Subcutaneous abdominal adipose tissue (tissue), 5 donors: ENCODE measurements around the gene CCDC77.
"Not testable (repeated sequence)": the region's sequence is repeated elsewhere in the genome, so short reads cannot be mapped to it uniquely, and the experiment has no call there.

Experiments
- H3K27ac ChIP-seq: one replicate; pipeline ENCODE4 v1.7.0; 2013; ENCODE audit warnings: low read depth, mild to moderate bottlenecking, inconsistent platforms, low read length, moderate library complexity
- H3K27me3 ChIP-seq, 5 donors: one replicate each; pipeline ENCODE4 v1.7.0; 2013; ENCODE audit warnings: low read length in 5 of 5, inconsistent platforms in 1 of 5; ENCODE audit not compliant: control insufficient read depth in 5 of 5, insufficient read depth in 4 of 5
- H3K36me3 ChIP-seq, 5 donors: one replicate each; pipeline ENCODE4 v1.7.0; 2013; ENCODE audit warnings: low read length in 5 of 5; ENCODE audit not compliant: control insufficient read depth in 5 of 5, insufficient read depth in 5 of 5
- H3K4me1 ChIP-seq, 5 donors: one replicate each; pipeline ENCODE4 v1.7.0; 2013; ENCODE audit warnings: low read length in 5 of 5, mild to moderate bottlenecking in 3 of 5, moderate library complexity in 1 of 5; ENCODE audit not compliant: control insufficient read depth in 5 of 5, insufficient read depth in 5 of 5
- H3K4me3 ChIP-seq, 5 donors: one replicate each; pipeline ENCODE4 v1.7.0; 2013; ENCODE audit warnings: low read length in 5 of 5, low read depth in 1 of 5
- H3K9ac ChIP-seq, 5 donors: one replicate each; pipeline ENCODE4 v1.7.0; 2013; ENCODE audit warnings: low read length in 5 of 5, mild to moderate bottlenecking in 4 of 5, moderate library complexity in 3 of 5
- H3K9me3 ChIP-seq, 5 donors: one replicate each; pipeline ENCODE4 v1.7.0; 2013; ENCODE audit warnings: low read length in 5 of 5; ENCODE audit not compliant: control insufficient read depth in 5 of 5
- donor health status: healthy.
- donor health status: healthy.
- donor health status: healthy.
- donor health status: healthy.
- donor health status: healthy.

Gene CCDC77

DNA sequence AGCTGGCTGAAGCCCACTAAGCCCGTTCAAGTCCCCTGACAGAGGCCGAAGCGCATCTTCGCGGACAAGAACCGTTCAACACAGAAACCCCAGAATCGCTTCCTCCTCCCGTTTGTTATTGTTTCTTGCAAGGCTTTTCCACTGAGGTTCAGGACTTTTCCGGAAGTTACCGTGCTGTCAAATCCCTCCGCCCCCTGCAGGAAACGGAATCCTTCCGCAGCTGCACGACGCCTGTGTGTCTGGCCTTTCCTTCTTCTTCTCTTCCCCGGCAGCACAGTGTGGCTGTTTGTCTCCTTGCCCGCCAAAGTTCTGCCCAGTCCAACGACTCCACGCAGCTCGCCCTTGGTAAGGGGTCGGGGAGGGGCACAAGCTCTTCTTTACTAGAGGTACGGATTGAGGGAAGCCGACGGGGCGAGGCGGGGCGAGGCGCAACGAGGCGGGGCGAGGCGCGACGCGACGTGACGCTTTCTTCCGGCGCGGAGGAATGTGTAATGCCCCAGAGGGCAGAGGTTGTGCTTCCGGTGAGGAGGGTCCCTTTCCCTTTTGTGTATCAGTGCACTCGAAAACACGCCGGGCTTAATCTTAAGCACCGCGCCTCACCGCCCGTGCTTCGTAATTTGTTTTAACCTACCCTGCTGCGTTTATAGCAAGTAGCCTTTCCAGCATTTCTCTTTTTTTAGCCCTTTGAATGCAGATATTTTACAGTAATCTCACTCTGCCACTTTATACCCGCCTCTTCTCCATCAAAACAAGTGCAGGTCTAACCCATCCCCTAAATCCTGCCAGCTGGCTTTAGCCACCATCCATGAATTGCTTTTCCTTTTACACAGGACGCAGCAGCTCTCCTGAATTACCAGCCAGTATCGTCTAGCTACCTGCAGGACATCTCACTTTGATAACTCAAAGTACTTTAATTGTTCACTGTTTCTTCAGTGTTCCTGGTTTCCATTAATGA, 12.0 kb upstream of the CCDC77 start, which contains the start of gene KDM5A:
TSS of gene KDM5A (minus strand) at position 179 of the 955 bp plus-strand sequence. CDS start 229 bp downstream, outside the sequence.
- Histone ChIP-seq H3K9me3 (no peaks in the 10 kb centered on the region), H3K4me1 (peaks cover 0 to 40% (median 39%) of the 10 kb centered on the region in 5 donors), H3K27ac (peak within 1 kb of the TSS; percentile 98), H3K4me3 (peak within 1 kb of the TSS; percentile 93 to 99 (median 94)), H3K9ac (peak within 1 kb of the TSS; percentile 86 to 99 (median 95)), H3K27me3 (no peaks in the 10 kb centered on the region), H3K36me3 (peaks cover 0 to 4% (median 2%) of the 10 kb centered on the region in 5 donors)

DNA sequence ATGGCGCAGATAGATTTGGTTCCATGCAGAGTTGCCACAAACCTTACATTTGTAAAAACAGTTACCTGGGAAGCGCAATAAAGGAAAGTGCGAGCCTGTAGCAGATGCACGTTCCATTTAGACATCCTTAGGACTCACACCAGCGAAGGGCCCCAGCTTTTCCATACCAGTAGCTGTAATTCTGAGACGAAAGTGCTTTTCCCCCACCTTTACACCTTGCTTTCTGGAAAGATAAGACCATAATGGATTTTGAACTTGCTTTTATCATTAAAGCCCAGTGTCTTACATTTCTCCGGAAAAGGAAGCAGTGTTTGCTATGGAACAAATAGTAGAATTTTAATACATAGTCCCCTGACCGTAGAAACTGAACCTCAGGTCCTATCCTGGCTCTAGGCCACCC, 616 bp upstream of the CCDC77 start:
- Histone ChIP-seq H3K9ac (peak overlapping the region in 3 of 5 donors; percentile 31 to 89 (median 69)), H3K27ac (no peak overlapping the region), H3K27me3 (no peaks in the 10 kb centered on the region)

DNA sequence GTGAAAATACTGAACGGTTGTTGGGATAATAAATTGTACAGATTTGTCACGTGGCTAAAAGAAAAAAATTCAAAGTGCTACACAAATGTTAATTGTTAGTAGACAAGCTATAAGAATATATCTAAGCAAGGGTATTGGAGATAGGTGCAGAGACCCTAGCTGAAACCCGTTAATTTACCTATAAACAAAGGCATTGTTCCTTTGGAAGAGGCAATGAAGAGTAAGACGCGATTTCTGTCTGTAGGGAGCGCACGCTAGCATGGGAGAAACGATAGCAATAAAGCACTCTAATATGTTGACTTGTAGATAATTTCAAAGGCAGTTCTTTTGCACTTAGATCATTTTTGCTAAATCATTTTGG, 565 bp downstream of the CCDC77 start:
- Histone ChIP-seq H3K9me3 (no peaks in the 10 kb centered on the region), H3K4me1 (peaks cover 0 to 19% (median 17%) of the 10 kb centered on the region in 5 donors), H3K27ac (peak overlapping the region; percentile 67), H3K27me3 (no peaks in the 10 kb centered on the region), H3K4me3 (peak overlapping the region; percentile 83 to 100 (median 98)), H3K36me3 (no peaks in the 10 kb centered on the region), H3K9ac (peak overlapping the region; percentile 69 to 91 (median 89))

More for the DNA sequence above, 616 bp upstream of the CCDC77 start:
- H3K36me3 ChIP-seq: no peaks in the 10 kb centered on the region
- H3K4me3 ChIP-seq: peak overlapping the region; percentile 68 to 99 (median 87)
- H3K4me1 ChIP-seq: peaks cover 0 to 18% (median 16%) of the 10 kb centered on the region in 5 donors
- no peaks in the 10 kb centered on the region for H3K9me3 ChIP-seq

DNA sequence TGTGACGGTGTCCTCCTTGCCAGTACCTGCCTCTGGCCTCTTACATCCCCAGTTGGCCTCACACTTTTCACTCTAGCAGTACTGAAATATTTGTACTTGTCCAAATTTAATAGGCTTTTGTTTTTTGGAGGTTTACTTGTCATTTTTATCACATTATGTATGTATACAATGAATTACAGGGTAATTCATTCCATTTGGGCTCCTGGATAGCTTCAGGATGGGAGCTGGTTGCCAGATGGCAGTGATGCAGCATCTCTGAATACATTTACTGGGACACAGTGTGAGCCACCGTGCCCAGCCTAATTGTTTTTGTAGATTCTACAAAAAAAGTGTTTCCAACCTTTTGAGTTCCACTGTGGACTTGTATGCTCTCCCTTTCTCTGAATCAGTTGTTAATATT, 13.4 kb downstream of the CCDC77 start:
- Histone ChIP-seq H3K9me3 (no peaks in the 10 kb centered on the region), H3K4me1 (no peaks in the 10 kb centered on the region), H3K4me3 (no peak overlapping the region), H3K9ac (no peak overlapping the region), H3K36me3 (peaks cover 7 to 53% (median 27%) of the 10 kb centered on the region in 5 donors), H3K27me3 (no peaks in the 10 kb centered on the region), H3K27ac (no peak overlapping the region)

DNA sequence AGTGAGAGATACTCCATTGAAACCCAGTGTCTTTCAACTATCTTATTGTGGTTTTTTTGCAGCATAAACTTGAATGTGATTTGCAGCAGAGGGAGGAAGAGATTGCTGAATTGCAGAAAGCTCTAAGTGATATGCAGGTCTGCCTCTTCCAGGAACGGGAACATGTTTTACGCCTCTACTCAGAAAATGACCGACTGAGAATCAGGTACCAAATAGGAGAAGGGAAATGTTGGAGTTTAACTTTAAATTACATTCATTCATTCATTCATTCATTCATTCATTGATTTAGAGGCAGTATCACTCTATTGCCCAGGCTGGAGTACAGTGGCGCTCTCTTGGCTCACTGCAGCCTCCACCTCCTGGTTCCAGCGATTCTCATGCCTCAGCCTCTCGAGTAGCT, 17.0 kb downstream of the CCDC77 start:
- no peak overlapping the region for H3K9ac ChIP-seq
- H3K27me3 ChIP-seq: no peaks in the 10 kb centered on the region
- H3K27ac ChIP-seq: no peak overlapping the region
- no peaks in the 10 kb centered on the region for H3K4me1 ChIP-seq
- peaks cover 3 to 45% (median 17%) of the 10 kb centered on the region in 5 donors for H3K36me3 ChIP-seq
- H3K4me3 ChIP-seq: no peak overlapping the region
- no peaks in the 10 kb centered on the region for H3K9me3 ChIP-seq

DNA sequence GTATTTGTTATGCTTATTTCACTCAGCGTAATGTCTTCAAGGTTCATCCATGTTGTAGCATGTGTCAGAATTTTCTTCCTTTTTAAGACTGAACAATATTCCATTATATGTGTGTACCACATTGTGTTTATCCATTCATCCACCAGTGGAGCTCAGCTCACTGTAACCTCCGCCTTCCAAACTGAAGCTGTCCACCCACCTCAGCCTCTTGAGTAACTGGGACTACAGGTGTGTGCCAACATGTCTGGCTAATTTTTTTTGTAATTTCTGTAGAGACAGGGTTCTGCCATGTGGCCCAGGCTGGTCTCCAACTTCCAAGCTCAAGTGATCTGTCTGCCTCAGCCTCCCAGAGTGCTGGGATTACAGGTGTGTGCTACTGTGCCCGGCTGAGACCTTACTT, 21.1 kb downstream of the CCDC77 start:
- Histone ChIP-seq H3K9me3 (no peaks in the 10 kb centered on the region), H3K27ac (no peak overlapping the region), H3K27me3 (no peaks in the 10 kb centered on the region), H3K9ac (no peak overlapping the region), H3K4me1 (no peaks in the 10 kb centered on the region), H3K4me3 (no peak overlapping the region), H3K36me3 (peaks cover 3 to 41% (median 17%) of the 10 kb centered on the region in 5 donors)

DNA sequence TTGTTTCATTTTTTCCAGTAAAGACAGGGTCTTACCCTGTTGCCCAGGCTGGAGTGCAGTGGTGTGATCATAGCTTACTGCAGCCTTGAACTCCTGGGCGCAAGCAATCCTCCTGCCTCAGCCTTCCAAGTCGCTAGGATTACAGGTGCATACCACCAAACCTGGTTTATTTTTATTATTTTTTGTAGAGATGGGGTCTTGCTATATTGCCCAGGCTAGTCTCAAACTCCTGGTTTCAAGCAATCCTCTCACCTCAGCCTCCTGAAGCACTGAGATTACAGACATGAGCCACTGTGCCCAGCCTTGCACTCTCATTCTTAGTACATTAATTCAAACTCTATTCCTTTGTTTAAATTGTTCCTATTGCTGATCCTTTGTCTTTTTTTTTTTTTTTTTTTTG, 34.3 kb downstream of the CCDC77 start:
- not testable (repeated sequence) for H3K9me3 ChIP-seq, H3K9ac ChIP-seq, H3K27me3 ChIP-seq, H3K27ac ChIP-seq, H3K4me1 ChIP-seq, H3K4me3 ChIP-seq
- peaks cover 26 to 58% (median 35%) of the 10 kb centered on the region in 5 donors for H3K36me3 ChIP-seq

DNA sequence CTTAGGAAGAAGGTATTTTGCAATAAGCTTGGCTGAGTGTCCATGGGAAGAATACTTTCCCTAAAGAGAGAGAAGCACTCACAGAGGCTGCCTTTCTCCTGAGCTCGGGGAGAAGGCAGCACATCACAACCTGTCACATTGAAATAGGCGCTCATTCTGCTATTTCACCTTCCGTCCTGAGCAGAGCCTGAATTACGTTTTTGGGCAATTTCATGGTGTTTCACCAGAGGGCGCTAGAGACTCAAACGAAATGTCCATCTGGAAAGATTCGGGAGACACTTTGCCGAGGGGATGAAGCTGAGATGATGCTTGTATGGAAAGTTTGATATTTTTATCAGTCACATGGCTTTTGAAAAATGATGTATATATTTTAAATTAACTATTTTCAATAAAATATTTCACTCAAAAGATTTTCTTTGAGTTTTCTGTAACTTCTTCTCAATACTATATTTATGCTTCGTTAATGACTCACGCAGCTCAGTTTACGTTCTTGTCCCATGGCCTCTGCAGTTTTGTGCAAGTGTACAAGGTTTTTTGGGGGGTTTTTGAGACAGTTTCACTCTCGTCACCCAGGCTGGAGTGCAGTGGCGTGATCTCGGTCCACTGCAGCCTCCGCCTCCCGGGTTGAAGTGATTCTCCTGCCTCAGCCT, 40.9 kb downstream of the CCDC77 start:
- no peak overlapping the region for H3K4me3 ChIP-seq
- H3K36me3 ChIP-seq: peaks cover 0 to 24% (median 8%) of the 10 kb centered on the region in 5 donors
- H3K9ac ChIP-seq: no peak overlapping the region
- H3K4me1 ChIP-seq: no peaks in the 10 kb centered on the region
- H3K27ac ChIP-seq: no peak overlapping the region
- no peaks in the 10 kb centered on the region for H3K9me3 ChIP-seq
- no peaks in the 10 kb centered on the region for H3K27me3 ChIP-seq

DNA sequence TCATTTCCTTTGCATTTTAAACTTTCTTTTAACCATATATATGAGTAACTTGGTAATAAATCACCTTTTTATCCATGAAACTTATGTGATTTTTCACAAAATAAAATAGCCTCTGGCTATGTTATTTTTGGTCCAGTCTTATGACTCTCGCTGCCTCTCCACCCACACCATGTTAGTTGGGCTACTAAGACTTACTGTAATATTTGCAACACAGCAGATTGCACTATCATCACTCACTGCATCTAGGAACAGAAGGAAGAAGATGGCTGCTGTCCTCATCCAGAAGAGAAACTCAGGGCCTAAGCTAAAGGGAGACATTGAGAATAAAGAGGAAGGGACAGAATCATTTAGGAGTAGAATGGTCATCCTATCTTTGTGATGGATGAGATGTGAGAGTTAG, 45.7 kb downstream of the CCDC77 start:
- peaks cover 0 to 6% (median 3%) of the 10 kb centered on the region in 5 donors for H3K27me3 ChIP-seq
- H3K4me1 ChIP-seq: no peaks in the 10 kb centered on the region
- no peaks in the 10 kb centered on the region for H3K9me3 ChIP-seq
- H3K4me3 ChIP-seq: no peak overlapping the region
- no peaks in the 10 kb centered on the region for H3K36me3 ChIP-seq
- H3K9ac ChIP-seq: no peak overlapping the region
- H3K27ac ChIP-seq: no peak overlapping the region

DNA sequence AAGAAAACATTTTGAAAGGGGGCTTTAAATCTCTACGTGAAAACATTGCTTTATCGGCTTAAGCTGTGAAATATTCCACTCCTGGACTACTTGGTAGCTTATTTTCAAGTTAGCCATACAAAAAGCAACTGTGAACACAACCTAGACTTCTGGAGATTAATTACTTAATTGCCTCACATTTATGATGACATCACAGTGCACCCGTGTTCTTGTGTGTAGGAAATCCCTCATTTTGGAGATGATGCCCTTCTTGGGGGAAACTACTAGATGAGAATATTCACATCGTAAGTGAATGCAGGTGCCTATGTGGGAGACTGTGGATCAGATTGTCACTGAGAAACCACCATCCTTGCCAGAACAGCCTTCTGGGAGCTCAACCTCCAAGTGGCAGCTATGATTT, 47.8 kb downstream of the CCDC77 start:
- Histone ChIP-seq H3K9ac (peak overlapping the region in 1 of 5 donors; percentile 13), H3K4me3 (no peak overlapping the region), H3K36me3 (no peaks in the 10 kb centered on the region), H3K27me3 (peaks cover 0 to 6% (median 3%) of the 10 kb centered on the region in 5 donors), H3K4me1 (peaks cover 0 to 2% (median 0%) of the 10 kb centered on the region in 5 donors), H3K27ac (no peak overlapping the region), H3K9me3 (no peaks in the 10 kb centered on the region)
